ENCODE data around the gene LPP.

Gene LPP

DNA sequence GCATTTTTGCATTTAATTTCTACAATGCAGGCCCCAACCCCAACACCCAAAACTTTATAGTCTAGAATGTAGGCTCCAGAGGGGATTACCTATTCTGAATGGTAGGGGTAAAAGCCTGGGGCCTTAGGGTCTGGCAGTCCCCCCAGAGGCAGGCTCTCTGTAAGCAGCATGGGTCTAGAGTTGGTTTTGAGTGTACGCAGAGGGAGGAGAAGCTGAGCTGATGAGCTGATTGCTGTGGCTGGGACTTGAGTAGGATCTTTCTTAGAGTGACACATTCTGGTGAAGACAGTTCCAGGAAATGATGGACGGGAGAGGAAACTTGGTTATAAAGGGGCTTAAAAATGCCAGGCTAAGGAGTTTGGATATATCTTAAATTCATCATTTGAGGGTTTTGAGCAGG is 2.1 kb downstream of the LPP start:
- Histone ChIP-seq H3K27ac (ENCODE audit: low read depth, low read length) (no peak overlapping the region), H3K27me3 (ENCODE audit: control insufficient read depth, insufficient read depth, low read length) (peaks cover 7% of the 10 kb centered on the region; the same call in 1 of the 2 replicates), H3K36me3 (ENCODE audit: control insufficient read depth, insufficient read depth, low read length) (no peaks in the 10 kb centered on the region), H3K4me1 (ENCODE audit: control insufficient read depth, insufficient read depth, low read length) (peaks cover 44% of the 10 kb centered on the region), H3K9ac (ENCODE audit: low read depth, low read length) (no peak overlapping the region), H3K4me3 (ENCODE audit: low read depth, low read length) (no peak overlapping the region), H3K9me3 (ENCODE audit: control insufficient read depth, insufficient read depth, low read length) (no peaks in the 10 kb centered on the region)

DNA sequence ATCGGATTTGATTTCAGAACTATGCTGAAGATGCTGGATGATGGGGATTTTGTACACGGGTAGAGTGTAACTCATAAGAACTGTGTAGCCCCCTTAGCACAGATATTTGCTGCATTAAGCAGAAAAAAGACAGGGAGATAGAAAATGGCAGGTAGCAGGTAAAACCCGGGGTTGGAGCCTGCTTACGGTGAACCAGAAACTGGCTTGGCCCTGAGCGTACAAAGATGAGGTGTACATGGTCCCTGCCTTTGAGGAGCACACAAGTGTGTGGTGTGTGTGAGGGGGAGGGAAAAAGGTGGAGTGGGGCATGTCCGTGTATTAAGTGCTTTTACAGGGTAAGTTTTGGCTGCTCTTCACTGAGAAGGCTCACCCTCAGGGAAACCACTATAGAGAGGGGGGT is 3.5 kb downstream of the LPP start:
- Histone ChIP-seq H3K27ac (ENCODE audit: low read depth, low read length) (no peak overlapping the region), H3K4me1 (ENCODE audit: control insufficient read depth, insufficient read depth, low read length) (peaks cover 41% of the 10 kb centered on the region), H3K4me3 (ENCODE audit: low read depth, low read length) (no peak overlapping the region), H3K27me3 (ENCODE audit: control insufficient read depth, insufficient read depth, low read length) (peaks cover 2% of the 10 kb centered on the region; the same call in 1 of the 2 replicates), H3K9ac (ENCODE audit: low read depth, low read length) (no peak overlapping the region), H3K36me3 (ENCODE audit: control insufficient read depth, insufficient read depth, low read length) (no peaks in the 10 kb centered on the region), H3K9me3 (ENCODE audit: control insufficient read depth, insufficient read depth, low read length) (no peaks in the 10 kb centered on the region)

DNA sequence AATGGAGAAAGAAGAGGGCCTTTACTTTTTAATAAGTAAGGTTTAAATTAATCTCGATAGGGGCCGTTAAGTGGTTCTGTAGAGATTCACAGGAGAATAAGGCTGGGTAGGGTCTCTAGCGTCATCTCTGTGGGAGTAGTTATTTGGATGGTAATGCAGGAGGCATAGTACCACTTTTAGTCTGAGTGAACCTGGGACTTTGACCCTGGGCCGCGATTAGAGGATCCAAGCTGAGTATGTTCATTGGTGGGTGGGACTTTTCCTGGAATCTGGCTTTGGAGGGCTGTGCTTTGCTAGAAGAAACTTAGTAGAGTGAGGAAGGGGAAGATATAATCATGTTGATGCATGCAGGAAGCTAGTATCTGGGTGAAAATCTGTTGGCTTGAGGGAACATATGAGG is 4.0 kb downstream of the LPP start:
- H3K4me1 ChIP-seq (ENCODE audit: control insufficient read depth, insufficient read depth, low read length), result peaks cover 35% of the 10 kb centered on the region
- no peak overlapping the region for H3K27ac ChIP-seq (ENCODE audit: low read depth, low read length)
- no peaks in the 10 kb centered on the region for H3K9me3 ChIP-seq (ENCODE audit: control insufficient read depth, insufficient read depth, low read length)
- no peaks in the 10 kb centered on the region for H3K36me3 ChIP-seq (ENCODE audit: control insufficient read depth, insufficient read depth, low read length)
- no peak overlapping the region for H3K9ac ChIP-seq (ENCODE audit: low read depth, low read length)
- no peaks in the 10 kb centered on the region for H3K27me3 ChIP-seq (ENCODE audit: control insufficient read depth, insufficient read depth, low read length)
- no peak overlapping the region for H3K4me3 ChIP-seq (ENCODE audit: low read depth, low read length)

DNA sequence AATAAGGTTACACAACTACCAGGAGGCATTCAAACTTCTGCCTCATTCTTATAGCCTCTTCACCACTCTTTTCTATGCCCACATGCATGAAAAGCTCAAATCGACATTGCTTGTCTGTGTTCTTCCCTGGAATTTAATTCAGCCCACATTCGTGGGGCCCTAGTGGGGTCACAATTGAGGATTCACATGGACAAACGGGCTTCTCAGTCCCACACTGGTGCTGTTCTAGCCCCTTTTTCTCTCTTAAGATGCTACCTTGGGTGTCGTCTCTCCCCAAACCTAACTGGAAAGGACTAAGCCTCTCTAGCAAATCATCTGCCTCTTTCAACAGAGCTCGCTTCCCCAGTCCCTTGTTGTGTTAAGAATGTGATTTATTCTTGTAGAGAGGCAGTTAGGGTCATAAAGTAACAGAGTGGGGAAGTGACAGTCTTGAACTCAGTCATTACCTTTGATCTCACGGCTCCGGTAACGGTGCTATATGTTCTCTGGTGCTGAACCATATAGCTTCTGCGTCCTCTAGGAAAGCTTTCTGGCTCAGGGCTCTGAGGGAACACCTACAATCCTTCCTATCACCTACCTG is 4.9 kb downstream of the LPP start:
- no peak overlapping the region for H3K4me3 ChIP-seq (ENCODE audit: low read depth, low read length)
- no peaks in the 10 kb centered on the region for H3K9me3 ChIP-seq (ENCODE audit: control insufficient read depth, insufficient read depth, low read length)
- peaks cover 32% of the 10 kb centered on the region for H3K4me1 ChIP-seq (ENCODE audit: control insufficient read depth, insufficient read depth, low read length)
- no peaks in the 10 kb centered on the region for H3K27me3 ChIP-seq (ENCODE audit: control insufficient read depth, insufficient read depth, low read length)
- H3K27ac ChIP-seq (ENCODE audit: low read depth, low read length), result no peak overlapping the region
- no peaks in the 10 kb centered on the region for H3K36me3 ChIP-seq (ENCODE audit: control insufficient read depth, insufficient read depth, low read length)
- H3K9ac ChIP-seq (ENCODE audit: low read depth, low read length), result no peak overlapping the region

DNA sequence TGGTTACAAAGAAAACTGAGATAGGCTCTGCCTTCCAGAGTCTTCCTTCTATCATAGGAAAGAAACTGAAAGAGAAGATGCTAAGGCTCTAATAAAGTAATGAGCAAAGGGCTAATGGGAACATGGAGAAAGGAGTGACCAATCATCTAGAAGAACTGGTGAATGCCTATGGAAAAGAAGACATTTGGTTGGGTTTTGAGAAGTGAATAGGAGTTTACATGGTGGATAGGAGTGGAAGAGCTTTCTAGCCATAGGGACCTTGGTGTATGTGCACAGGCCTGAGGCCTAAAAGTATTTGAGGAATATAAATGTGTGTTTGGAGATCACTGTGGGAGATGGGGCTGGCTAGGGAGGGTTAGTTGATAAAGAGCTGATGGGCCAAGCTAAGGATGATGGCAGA is 6.8 kb downstream of the LPP start:
- Histone ChIP-seq H3K4me1 (ENCODE audit: control insufficient read depth, insufficient read depth, low read length) (peaks cover 21% of the 10 kb centered on the region), H3K27me3 (ENCODE audit: control insufficient read depth, insufficient read depth, low read length) (no peaks in the 10 kb centered on the region), H3K36me3 (ENCODE audit: control insufficient read depth, insufficient read depth, low read length) (no peaks in the 10 kb centered on the region), H3K9me3 (ENCODE audit: control insufficient read depth, insufficient read depth, low read length) (no peaks in the 10 kb centered on the region), H3K9ac (ENCODE audit: low read depth, low read length) (no peak overlapping the region), H3K4me3 (ENCODE audit: low read depth, low read length) (no peak overlapping the region), H3K27ac (ENCODE audit: low read depth, low read length) (no peak overlapping the region)

DNA sequence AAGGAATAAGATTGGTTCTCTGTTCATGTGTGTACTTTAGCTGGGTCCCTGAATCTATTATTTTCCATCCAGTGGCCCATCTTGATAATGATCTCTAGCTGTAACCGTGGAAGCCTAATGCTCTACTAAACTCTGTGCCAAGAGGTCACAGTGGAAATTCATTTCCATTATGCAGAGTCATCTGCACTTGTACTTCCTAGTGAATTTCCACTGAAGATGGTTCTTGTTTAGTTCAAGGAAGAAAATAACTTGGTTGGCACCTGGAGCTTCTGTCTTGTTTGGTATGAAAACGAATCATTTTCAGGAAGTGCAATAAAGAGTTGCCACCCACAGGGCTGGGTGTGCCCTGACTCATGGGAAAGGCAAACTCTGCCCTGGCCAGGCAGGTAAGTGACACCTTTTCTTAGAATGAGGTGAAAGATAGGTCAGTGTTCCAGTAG is 10.3 kb downstream of the LPP start:
- Histone ChIP-seq H3K27ac (ENCODE audit: low read depth, low read length) (no peak overlapping the region), H3K4me1 (ENCODE audit: control insufficient read depth, insufficient read depth, low read length) (peaks cover 15% of the 10 kb centered on the region), H3K9me3 (ENCODE audit: control insufficient read depth, insufficient read depth, low read length) (no peaks in the 10 kb centered on the region), H3K9ac (ENCODE audit: low read depth, low read length) (no peak overlapping the region), H3K4me3 (ENCODE audit: low read depth, low read length) (no peak overlapping the region), H3K36me3 (ENCODE audit: control insufficient read depth, insufficient read depth, low read length) (no peaks in the 10 kb centered on the region), H3K27me3 (ENCODE audit: control insufficient read depth, insufficient read depth, low read length) (no peaks in the 10 kb centered on the region)

DNA sequence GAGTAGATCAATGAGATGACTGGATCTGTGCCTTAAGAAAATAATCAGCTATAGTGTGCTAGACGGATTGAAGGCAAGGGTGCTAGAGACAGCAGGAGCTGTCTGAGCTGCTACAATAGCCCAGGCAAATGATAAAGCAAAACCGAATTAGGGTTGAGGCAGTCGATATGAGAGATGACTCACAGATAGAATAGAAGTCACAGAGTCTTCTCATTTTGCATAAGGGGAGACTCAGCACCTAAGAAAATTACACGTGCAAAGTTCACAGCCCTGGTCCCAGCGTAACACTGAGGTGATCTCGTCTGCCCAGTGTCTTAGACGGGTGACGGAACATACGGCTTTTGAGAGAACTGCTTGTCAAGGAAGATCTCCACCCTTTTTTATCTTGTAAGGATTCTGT is 11.6 kb downstream of the LPP start:
- Histone ChIP-seq H3K4me3 (ENCODE audit: low read depth, low read length) (no peak overlapping the region), H3K36me3 (ENCODE audit: control insufficient read depth, insufficient read depth, low read length) (no peaks in the 10 kb centered on the region), H3K4me1 (ENCODE audit: control insufficient read depth, insufficient read depth, low read length) (peaks cover 19% of the 10 kb centered on the region), H3K27ac (ENCODE audit: low read depth, low read length) (no peak overlapping the region), H3K9me3 (ENCODE audit: control insufficient read depth, insufficient read depth, low read length) (no peaks in the 10 kb centered on the region), H3K9ac (ENCODE audit: low read depth, low read length) (no peak overlapping the region), H3K27me3 (ENCODE audit: control insufficient read depth, insufficient read depth, low read length) (no peaks in the 10 kb centered on the region)

DNA sequence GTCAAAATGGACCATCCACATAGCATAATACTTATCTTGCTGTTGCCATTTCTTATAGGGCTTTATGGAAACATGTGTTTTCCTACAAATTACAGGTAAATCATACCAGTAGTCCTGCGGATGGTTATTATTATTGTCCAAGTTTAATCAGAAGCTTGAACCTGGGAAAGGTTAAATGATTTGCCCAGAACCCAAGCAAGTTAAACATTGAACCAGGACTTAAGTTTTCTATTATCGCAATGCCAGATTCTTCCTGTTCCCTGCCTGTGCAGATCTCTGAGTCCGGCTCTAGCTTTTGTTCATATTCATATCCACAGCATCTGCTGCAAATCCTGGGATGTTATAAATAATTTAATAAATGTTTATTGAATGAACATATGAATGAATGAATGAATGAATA is 12.5 kb downstream of the LPP start:
- no peak overlapping the region for H3K4me3 ChIP-seq (ENCODE audit: low read depth, low read length)
- no peak overlapping the region for H3K9ac ChIP-seq (ENCODE audit: low read depth, low read length)
- H3K9me3 ChIP-seq (ENCODE audit: control insufficient read depth, insufficient read depth, low read length), result no peaks in the 10 kb centered on the region
- H3K27ac ChIP-seq (ENCODE audit: low read depth, low read length), result no peak overlapping the region
- no peaks in the 10 kb centered on the region for H3K27me3 ChIP-seq (ENCODE audit: control insufficient read depth, insufficient read depth, low read length)
- peaks cover 19% of the 10 kb centered on the region for H3K4me1 ChIP-seq (ENCODE audit: control insufficient read depth, insufficient read depth, low read length)
- H3K36me3 ChIP-seq (ENCODE audit: control insufficient read depth, insufficient read depth, low read length), result no peaks in the 10 kb centered on the region

DNA sequence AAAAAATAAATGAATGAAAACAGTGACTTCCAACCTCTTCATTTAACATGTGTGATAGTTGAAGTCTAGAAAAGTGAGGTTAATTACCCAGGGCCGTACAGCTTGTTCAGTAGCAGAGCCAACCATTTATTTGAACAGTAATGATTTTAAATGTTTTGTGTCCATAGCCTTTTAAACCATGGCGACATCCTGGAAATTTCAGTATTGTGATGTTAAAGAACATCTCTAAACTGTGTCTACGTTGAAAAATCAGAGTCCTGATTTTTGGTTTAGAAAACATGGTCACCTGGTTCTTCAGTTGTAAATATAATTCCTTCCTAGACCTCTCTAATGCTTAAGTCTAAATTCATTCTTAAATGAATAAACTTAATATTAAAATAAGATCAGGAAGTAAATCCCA is 14.2 kb downstream of the LPP start:
- Histone ChIP-seq H3K27ac (ENCODE audit: low read depth, low read length) (no peak overlapping the region), H3K4me3 (ENCODE audit: low read depth, low read length) (no peak overlapping the region), H3K4me1 (ENCODE audit: control insufficient read depth, insufficient read depth, low read length) (peaks cover 19% of the 10 kb centered on the region), H3K27me3 (ENCODE audit: control insufficient read depth, insufficient read depth, low read length) (no peaks in the 10 kb centered on the region), H3K9ac (ENCODE audit: low read depth, low read length) (no peak overlapping the region), H3K9me3 (ENCODE audit: control insufficient read depth, insufficient read depth, low read length) (no peaks in the 10 kb centered on the region), H3K36me3 (ENCODE audit: control insufficient read depth, insufficient read depth, low read length) (no peaks in the 10 kb centered on the region)

DNA sequence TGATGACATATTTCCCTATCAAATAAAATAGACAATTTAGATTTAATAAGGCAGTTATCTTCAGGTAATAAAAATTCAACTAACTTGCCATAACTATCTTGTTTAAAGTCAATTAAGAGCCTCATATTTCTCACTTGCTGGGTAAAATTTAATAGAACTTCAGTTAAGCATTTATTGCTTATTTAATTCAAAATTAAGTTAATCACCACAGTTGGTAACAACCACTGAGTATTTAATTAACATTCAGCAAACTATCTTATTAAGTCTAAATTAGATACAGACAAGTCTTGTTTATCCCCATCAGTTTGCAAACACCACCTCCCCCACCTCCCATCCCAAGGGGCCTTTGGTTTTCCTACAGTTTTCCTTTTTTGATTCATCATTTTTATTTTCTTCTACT is 14.7 kb downstream of the LPP start:
- H3K36me3 ChIP-seq (ENCODE audit: control insufficient read depth, insufficient read depth, low read length), result no peaks in the 10 kb centered on the region
- H3K4me3 ChIP-seq (ENCODE audit: low read depth, low read length), result no peak overlapping the region
- no peaks in the 10 kb centered on the region for H3K9me3 ChIP-seq (ENCODE audit: control insufficient read depth, insufficient read depth, low read length)
- H3K27me3 ChIP-seq (ENCODE audit: control insufficient read depth, insufficient read depth, low read length), result no peaks in the 10 kb centered on the region
- no peak overlapping the region for H3K9ac ChIP-seq (ENCODE audit: low read depth, low read length)
- peaks cover 19% of the 10 kb centered on the region for H3K4me1 ChIP-seq (ENCODE audit: control insufficient read depth, insufficient read depth, low read length)
- H3K27ac ChIP-seq (ENCODE audit: low read depth, low read length), result no peak overlapping the region

DNA sequence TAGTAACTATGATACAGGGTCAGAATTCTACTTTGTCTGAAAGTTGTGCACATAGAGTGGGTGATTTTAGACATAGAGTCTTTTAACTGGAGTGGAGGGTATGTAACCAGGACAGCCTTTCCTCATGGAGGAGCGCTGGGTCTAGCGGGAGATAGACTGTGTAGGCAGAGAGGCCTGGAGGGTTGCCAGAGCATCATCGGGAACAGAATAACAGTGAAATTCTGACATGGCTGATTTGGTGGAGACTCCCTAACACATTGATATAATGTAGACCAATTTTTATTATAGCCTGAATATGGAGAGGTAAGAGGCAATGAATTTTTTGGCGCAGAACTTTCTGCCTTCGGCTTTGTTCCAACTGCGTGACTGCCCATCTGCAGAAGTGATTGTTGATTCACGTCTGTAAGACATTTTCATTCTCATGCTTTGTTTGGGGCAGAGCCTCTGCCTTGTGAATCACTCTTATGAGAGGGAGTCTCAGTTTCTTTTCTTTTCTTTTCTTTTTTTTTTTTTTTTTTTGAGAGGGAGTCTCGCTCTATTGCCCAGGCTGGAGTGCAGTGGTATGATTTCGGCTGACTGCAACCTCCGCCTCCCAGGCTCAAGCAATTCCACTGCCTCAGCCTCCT is 16.0 kb downstream of the LPP start:
- Histone ChIP-seq H3K4me1 (ENCODE audit: control insufficient read depth, insufficient read depth, low read length) (peaks cover 24% of the 10 kb centered on the region), H3K9ac (ENCODE audit: low read depth, low read length) (no peak overlapping the region), H3K36me3 (ENCODE audit: control insufficient read depth, insufficient read depth, low read length) (no peaks in the 10 kb centered on the region), H3K27me3 (ENCODE audit: control insufficient read depth, insufficient read depth, low read length) (no peaks in the 10 kb centered on the region), H3K9me3 (ENCODE audit: control insufficient read depth, insufficient read depth, low read length) (no peaks in the 10 kb centered on the region), H3K27ac (ENCODE audit: low read depth, low read length) (no peak overlapping the region), H3K4me3 (ENCODE audit: low read depth, low read length) (no peak overlapping the region)
